Loucy (cell line): ENCODE measurements around the gene NPIPB6.
"Not testable (repeated sequence)": the region's sequence is repeated elsewhere in the genome, so short reads cannot be mapped to it uniquely, and the experiment has no call there.

Source experiments
- CTCF ChIP-seq: fragments of 200-600 bp; sonication (generic); conservative IDR thresholded peaks from 2 replicates; pipeline ENCODE4 v1.5.1; 2014; ENCODE audit warnings: mild to moderate bottlenecking, antibody characterized with exemption, low read length
- EZH2phosphoT487 ChIP-seq: fragments of 200-600 bp; IDR thresholded peaks from 2 replicates; pipeline ENCODE4 v1.6.1; 2018; ENCODE audit warnings: antibody characterized with exemption, mild to moderate bottlenecking, moderate library complexity, borderline replicate concordance

- TF ChIP-seq CTCF, EZH2phosphoT487: not testable (repeated sequence)
These were observed 11.0 kb upstream of the NPIPB6 start for GRCh38 chr16:28374281-28374680.
